ENCODE results near the gene RNF157. TPM values are rescaled to one million over a fixed set of nuclear protein-coding genes. Genes with fewer than 3 reads are reported as not detected.

The RNF157 gene
- total and polyA plus RNA-seq, 9 of the 15 experiments (the other 6 are each of a cell fraction or from before 2014, with no cell fraction given) = 8.1 to 31.7 (median 20.8) TPM

DNA sequence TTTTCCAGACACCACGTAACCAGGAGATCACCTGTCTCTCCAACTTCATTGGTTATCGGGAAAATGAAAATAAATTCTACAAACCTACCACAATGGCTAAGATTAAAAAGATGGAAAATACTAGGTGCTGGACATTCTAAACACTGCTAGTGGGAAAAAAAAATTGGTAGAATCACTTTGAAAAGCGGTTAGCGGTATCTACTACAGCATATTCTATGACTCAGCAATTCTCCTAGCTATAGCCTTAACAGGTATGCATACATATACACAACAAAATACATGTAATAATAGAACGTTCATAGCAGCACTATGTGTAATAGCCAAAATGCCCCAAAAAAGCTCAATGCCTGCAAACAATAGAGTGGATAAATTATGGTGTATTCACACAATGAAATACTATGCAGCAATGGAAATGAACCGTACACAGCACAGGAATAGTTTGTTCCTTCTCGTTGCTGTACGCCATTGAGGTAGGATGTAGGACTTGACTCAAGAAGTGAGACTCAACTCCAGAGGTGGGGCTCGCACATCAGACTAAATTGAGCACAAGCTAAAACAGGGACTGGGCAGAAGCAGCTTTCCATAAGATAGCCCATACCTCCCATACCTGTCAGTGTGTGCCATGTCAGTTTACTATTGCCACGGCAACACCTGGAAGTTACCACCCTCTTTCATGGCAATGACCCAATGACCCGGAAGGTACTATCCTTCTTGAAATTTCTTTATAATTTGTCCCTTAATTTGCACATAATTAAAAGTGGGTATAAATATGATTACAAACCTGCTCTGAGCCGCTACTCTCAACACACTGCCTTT, 44.8 kb downstream of the RNF157 start (continued):
- TF ChIP-seq BRCA1 (IDR thresholded peaks at IDR 0.05) = no peak
- TF ChIP-seq BRCA1 (CRISPR knock-in tag; IDR thresholded peaks at IDR 0.05) = no peak
- TF ChIP-seq, protein P1, sequence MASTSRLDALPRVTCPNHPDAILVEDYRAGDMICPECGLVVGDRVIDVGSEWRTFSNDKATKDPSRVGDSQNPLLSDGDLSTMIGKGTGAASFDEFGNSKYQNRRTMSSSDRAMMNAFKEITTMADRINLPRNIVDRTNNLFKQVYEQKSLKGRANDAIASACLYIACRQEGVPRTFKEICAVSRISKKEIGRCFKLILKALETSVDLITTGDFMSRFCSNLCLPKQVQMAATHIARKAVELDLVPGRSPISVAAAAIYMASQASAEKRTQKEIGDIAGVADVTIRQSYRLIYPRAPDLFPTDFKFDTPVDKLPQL (IDR thresholded peaks at IDR 0.05; ENCODE audit: extremely low read depth, insufficient read length) = no peak
- no peak for TF ChIP-seq STAT5A (IDR thresholded peaks at IDR 0.05; ENCODE audit: borderline replicate concordance, low read length)
- TF ChIP-seq, protein P2, sequence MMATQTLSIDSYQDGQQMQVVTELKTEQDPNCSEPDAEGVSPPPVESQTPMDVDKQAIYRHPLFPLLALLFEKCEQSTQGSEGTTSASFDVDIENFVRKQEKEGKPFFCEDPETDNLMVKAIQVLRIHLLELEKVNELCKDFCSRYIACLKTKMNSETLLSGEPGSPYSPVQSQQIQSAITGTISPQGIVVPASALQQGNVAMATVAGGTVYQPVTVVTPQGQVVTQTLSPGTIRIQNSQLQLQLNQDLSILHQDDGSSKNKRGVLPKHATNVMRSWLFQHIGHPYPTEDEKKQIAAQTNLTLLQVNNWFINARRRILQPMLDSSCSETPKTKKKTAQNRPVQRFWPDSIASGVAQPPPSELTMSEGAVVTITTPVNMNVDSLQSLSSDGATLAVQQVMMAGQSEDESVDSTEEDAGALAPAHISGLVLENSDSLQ (IDR thresholded peaks at IDR 0.05) = peak; percentile 51; the same call in 1 of the 2 replicates
- no peak for TF ChIP-seq KLF16 (IDR thresholded peaks at IDR 0.05)
- peak; percentile 40 for TF ChIP-seq EP400 (IDR thresholded peaks at IDR 0.05)
- no peak for TF ChIP-seq ZNF695 (CRISPR knock-in tag; IDR thresholded peaks at IDR 0.05)
- TF ChIP-seq TAF9B (IDR thresholded peaks at IDR 0.05; ENCODE audit: partially characterized antibody) = peak; percentile 34
- no peak for TF ChIP-seq SIN3B (IDR thresholded peaks at IDR 0.05; ENCODE audit: low read depth)
- TF ChIP-seq SNRNP70 (optimal IDR thresholded peaks at IDR 0.05; ENCODE audit: low read depth, low read length) = no peak
- TF ChIP-seq RFX5 (IDR thresholded peaks at IDR 0.05; ENCODE audit: low read depth, low read length) = no peak
- TF ChIP-seq, protein P3, sequence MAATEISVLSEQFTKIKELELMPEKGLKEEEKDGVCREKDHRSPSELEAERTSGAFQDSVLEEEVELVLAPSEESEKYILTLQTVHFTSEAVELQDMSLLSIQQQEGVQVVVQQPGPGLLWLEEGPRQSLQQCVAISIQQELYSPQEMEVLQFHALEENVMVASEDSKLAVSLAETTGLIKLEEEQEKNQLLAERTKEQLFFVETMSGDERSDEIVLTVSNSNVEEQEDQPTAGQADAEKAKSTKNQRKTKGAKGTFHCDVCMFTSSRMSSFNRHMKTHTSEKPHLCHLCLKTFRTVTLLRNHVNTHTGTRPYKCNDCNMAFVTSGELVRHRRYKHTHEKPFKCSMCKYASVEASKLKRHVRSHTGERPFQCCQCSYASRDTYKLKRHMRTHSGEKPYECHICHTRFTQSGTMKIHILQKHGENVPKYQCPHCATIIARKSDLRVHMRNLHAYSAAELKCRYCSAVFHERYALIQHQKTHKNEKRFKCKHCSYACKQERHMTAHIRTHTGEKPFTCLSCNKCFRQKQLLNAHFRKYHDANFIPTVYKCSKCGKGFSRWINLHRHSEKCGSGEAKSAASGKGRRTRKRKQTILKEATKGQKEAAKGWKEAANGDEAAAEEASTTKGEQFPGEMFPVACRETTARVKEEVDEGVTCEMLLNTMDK (IDR thresholded peaks at IDR 0.05; ENCODE audit: borderline replicate concordance, insufficient read depth, low read depth, low read length, poor library complexity, severe bottlenecking) = no peak
- no peak for TF ChIP-seq ZFP30 (CRISPR knock-in tag; IDR thresholded peaks at IDR 0.05; ENCODE audit: borderline replicate concordance)
- no peak for TF ChIP-seq POLR2G (IDR thresholded peaks at IDR 0.05; ENCODE audit: low read depth, low read length)
- no peak for TF ChIP-seq CBX1 (IDR thresholded peaks at IDR 0.05; ENCODE audit: low read depth)
- no peak for TF ChIP-seq TAF15 (IDR thresholded peaks at IDR 0.05; ENCODE audit: low read depth, low read length)
- no peak for TF ChIP-seq SLC30A9 (CRISPR knock-in tag; IDR thresholded peaks at IDR 0.05)
- peak; percentile 31; the same call in 1 of the 2 replicates for TF ChIP-seq TEAD4 (IDR thresholded peaks at IDR 0.05; ENCODE audit: low read length)
- TF ChIP-seq TEAD4 (CRISPR knock-in tag; IDR thresholded peaks at IDR 0.05; ENCODE audit: borderline replicate concordance) = no peak
- peak; percentile 16; the same call in 1 of the 2 replicates for TF ChIP-seq SOX6 (IDR thresholded peaks at IDR 0.05)
- TF ChIP-seq MXI1 (IDR thresholded peaks at IDR 0.05; ENCODE audit: low read depth, low read length) = 0 out of 2 replicates have a peak, but pooled peaks have one; percentile 12
- no peak for TF ChIP-seq SAFB2 (IDR thresholded peaks at IDR 0.05; ENCODE audit: borderline replicate concordance, low read depth, low read length, severe bottlenecking)
- TF ChIP-seq ZNF75A (CRISPR knock-in tag; IDR thresholded peaks at IDR 0.05) = no peak
- TF ChIP-seq ZNF668 (CRISPR knock-in tag; IDR thresholded peaks at IDR 0.05) = no peak
- no peak for TF ChIP-seq YY1 (IDR thresholded peaks at IDR 0.05; ENCODE audit: borderline replicate concordance in 1 of 3, control insufficient read depth in 1 of 3, extremely low read depth in 1 of 3, insufficient read depth in 3 of 3, insufficient read length in 1 of 3, insufficient replicate concordance in 2 of 3, low read depth in 1 of 3, low read length in 2 of 3)
